DMS53 (cell line): ENCODE measurements around the gene ADSL.
A peak's percentile ranks its signal among the peaks of the same experiment; 100 is the strongest.

Experiments used
- DNase-seq: peaks from one replicate; lab custom pipeline; 2025; lab: John Stamatoyannopoulos, UW

Gene ADSL

DNA sequence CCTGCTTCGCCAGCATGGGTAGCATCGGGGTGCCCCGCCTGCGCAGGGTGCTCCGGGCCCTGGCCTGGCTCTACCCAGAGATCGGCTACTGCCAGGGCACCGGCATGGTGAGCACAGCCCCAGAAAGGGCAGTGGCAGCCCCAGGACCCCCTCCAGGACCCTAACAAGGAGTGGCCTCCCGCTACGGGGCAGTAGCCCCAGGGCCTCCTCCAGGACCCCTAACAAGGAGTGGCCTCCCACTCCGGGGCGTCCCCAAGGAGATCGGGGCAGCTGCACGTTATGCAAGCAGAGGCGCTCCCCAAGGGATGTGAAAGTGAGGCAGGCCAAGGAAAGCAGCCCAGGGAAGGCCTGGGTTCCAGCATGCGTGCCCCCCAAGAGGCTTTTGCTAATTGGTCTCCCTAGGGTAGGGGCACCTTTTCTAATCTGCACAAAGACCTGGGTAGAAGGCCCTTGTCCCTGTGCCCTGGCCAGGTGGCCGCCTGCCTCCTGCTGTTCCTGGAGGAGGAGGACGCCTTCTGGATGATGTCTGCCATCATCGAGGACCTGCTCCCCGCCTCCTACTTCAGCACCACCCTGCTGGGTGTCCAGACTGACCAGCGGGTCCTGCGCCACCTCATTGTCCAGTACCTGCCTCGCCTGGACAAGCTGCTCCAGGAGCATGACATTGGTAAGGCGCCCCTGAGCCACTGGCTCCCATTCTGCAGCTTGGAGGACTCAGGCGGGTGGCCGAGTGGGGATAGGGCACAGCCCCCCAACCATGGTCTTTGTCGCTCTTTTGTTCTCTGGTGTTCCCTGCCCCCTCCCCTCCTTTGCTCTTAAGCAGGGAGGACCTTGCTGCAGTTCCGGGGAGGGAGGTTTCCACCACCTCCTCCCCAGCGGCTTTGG, 59.1 kb downstream of the ADSL start:
- DNase-seq = no peak

DNA sequence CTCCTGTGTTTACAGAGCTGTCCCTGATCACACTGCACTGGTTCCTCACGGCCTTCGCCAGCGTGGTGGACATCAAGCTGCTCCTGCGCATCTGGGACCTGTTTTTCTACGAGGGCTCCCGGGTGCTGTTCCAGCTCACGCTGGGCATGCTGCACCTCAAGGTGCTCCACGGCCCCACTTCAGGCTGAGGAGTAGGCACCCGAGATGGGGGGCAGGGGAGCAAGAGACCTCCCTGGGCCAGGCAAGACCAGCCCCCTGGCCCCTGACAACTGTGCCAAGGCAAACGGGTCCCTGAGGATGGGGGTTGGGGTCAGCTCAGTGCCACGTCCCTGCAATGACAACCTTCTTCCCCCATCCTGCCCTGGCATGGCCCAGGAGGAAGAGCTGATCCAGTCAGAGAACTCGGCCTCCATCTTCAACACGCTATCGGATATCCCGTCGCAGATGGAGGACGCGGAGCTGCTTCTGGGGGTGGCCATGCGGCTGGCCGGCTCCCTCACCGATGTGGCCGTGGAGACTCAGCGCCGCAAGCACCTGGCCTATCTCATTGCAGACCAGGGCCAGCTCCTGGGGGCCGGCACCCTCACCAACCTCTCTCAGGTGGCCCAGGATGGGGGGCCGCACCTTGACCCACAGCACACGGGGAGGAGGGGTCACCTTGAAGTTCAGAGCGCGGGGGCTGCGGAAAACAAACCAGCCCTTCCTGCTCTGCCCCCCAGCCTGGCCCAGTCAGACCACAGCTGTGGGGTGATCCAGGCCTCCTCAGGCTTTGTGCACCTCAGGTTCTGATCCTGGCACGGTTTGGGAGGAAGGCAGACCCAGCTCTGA, 60.0 kb downstream of the ADSL start:
- no peak for DNase-seq

DNA sequence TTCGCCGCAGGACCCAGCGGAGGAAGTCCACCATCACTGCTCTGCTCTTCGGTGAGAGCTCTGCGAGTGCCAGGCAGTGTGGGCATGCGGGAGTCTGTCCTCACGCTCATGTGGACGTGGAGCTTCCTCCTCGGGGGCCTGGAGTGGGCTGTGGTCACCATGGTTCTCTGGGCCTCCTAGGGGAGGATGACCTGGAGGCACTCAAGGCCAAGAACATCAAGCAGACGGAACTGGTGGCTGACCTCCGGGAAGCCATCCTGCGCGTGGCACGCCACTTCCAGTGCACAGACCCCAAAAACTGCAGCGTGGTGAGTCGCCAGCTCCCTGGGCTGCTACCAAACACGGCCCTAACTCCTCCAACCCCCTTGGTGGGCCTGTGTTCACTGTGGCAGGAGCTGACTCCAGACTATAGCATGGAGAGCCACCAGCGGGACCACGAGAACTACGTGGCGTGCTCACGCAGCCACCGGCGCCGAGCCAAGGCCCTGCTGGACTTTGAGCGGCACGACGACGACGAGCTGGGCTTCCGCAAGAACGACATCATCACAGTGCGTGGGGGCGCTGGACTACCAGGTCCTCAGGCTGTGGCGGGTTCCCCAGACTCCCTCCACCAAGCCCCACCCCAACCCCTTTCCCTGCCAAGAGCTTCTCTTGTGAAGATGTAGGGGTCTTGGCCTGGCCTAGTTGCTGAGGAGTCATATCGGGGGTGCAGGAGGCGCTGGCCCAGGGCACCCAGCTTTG, 60.9 kb downstream of the ADSL start:
- no peak for DNase-seq

DNA sequence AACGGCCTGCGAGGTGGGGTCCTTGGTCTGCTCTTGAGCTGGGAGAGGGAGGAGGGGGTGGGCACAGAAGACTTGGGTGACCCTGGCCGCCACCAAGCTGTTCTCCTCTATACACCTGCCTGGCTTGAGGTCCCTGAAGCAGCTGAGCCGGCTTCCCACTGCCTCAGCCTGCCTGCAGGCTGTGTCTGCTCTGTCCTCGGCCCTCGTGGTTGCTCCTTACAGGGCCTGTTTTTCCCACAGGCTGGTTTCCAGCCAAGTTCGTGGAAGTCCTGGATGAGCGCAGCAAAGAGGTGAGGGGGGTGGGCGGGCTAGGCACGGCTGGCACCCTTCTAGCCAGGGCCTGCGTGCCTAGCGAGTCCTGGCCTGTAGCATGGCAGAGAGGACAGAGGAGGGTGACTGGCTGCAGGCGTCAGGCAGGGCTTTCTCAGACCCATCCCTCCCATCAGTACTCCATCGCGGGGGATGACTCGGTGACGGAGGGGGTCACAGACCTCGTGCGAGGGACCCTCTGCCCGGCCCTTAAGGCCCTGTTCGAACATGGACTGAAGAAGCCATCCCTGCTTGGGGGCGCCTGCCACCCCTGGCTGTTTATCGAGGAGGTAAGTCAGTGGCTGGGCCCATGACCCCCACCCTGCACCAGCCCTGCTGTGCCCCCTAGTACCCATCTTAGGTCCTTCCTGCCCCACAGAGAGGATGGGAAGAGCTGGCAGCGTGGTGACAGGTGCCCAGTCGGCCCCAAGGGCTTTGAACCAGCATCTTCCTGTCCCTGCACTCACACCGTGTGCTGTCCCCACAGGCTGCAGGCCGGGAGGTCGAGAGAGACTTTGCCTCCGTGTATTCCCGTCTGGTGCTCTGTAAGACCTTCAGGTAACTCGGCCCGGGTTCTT, 61.8 kb downstream of the ADSL start:
- no peak for DNase-seq

DNA sequence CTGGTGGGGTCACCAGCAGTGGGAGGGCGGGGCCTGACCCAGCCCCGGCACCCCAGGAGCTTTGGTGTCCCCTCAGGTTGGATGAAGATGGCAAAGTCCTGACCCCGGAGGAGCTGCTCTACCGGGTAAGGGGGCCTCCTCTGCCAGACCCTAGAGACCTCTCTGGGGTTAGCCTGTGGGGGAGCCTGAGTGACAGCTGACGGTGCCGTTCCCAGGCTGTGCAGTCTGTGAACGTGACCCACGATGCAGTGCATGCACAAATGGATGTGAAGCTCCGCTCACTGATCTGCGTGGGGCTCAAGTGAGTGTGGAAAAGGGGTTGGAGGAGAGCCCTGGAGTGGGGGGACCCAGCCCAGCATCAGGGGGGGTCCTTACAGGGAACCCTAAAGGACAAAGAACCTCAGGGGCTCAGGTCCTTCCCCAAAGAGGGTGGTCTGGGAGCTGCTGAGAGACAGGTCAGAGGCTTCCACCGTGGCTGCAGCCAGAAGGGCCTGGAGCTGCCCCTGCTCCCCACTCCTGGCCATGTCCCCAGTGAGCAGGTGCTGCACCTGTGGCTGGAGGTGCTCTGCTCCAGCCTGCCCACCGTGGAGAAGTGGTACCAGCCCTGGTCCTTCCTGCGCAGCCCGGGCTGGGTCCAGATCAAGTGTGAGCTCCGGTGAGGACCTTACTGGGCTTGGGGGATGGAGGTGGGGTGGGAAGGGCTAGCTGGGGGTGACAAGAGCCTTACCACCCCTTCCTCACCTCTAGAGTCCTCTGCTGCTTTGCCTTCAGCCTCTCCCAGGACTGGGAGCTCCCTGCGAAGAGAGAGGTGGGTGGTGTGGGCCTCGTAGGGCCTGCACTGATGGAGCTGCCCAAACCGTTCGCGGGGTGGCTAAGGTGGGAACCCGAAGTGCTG, 62.7 kb downstream of the ADSL start:
- no peak for DNase-seq

DNA sequence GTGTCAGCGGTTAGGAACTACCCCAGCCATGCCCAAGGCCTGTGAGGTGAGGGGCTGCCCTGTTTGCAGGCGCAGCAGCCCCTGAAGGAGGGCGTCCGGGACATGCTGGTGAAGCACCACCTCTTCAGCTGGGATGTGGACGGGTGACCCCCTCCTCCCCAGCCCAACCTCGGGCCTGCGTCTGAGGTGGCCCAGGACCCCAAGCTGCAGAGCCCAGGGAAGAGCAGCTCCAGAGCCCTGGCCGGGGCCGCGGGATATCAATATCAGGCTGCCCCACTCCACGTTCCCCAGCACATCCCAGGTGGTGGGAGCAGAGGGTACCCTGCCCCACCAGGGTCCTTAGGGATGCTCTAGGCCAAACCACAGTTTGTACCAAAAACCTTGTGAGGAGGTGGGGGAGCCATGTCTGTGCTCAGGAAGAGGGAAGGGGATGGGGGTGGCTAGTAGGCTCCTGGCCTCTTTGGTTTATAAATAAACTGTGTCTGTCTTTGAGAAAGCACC, 63.4 kb downstream of the ADSL start:
- no peak for DNase-seq

DNA sequence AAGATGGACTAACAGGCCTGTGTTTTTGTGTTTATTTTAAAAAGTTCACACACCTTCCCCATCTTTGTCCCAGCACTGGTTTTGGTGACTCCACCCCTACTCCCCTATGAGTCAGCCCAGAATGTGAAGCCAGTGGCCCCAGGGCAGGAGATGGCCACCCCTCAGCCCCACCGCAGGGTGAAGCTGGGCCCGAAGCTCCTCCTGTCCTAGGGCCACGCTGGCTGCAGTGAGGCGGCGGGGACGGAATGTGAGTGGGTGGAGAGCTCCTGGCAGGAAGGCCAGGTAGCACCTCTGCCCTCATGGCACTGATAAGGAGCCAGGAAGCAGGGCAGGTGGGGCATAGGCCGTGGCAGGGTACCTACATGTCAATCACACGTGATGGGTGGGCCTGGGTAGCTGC, 64.0 kb downstream of the ADSL start:
- no peak for DNase-seq

DNA sequence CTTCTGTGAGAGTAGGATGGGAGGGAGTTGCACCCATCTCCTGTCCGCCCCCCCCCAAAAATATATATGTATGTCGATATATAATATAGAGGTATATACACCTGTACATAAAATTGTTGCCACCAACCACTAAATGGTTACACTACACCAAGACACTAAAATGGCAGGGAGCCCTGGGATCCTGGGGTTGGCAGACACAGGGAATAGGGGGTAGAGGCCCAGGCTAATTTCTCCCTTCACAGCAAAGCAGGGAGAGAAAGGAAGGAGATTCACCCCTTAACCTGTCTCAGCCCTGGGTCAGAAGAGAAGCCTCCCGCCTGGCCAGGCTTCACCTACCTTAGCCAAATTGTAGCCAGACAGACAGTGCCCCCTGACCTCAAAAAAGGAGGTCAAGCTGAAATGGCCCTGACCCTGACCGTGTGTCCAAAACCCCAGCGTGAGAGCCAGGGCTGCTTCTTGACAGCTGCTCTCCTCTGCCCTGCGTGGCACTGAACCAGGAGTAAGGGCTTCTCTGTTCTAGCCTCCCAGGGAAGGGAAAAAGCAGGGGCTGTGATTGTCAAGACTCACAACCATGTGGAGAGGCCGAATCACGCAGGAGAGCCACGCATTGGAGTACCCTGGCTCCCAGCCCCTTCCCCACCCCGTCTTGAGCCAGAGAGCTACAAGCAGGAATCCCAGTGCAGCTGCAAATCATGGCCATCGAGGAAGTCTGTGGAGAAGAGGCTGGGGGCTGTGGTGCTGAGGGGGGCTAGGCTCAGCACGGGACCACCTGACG, 64.6 kb downstream of the ADSL start:
- no peak for DNase-seq

DNA sequence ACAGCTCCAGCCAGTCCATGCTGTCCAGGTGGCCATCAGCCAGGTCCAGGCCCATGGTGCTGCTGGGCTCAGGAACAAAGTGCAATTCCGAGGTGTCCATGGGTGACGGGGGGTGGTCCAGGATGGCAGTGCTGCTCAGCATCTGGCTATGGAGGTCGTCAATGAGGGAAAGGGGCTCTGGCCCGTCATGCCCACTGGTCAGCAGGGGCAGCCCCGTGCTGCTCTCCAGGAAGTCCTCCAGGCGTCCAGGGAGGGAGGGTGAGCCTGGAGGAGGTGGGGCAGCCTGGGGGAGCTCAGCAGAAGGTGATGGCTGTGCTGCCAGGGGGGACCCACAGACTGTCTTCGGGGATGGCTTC, 65.2 kb downstream of the ADSL start:
- no peak for DNase-seq

DNA sequence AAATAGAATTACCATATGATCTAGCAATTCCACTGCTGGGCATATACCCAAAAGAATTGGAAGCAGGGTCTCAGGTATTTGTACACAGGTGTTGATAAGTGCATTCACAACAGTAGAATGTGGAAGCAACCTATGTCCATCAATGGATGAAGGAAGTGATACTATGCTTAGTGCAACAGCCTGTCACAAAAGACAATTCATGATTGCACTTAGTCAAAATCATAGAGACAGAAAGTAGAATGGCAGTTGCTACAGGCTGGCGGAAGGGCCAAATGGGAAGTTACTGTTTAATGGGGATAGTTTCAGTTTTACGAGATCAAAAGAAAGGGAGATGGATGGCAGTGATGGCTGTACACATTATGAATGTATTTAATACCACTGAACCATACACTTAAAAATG, 66.1 kb downstream of the ADSL start:
- DNase-seq = no peak

DNA sequence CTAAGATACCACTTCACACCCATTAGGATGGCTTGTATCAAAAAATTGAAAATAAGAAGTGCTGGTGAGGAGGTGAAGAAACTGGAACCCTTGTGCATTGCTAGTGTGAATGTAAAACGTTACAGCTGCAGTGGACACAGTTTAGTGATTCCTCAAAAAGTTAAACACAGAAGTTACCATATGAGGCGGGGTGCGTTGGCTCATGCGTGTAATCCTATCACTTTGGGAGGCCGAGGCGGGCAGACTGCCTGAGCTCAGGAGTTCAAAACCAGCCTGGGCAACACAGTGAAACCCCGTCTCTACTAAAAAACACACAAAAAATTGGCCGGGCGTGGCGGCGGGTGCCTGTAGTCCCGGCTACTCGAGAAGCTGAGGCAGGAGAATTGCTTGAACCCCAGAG, 67.6 kb downstream of the ADSL start:
- no peak for DNase-seq

DNA sequence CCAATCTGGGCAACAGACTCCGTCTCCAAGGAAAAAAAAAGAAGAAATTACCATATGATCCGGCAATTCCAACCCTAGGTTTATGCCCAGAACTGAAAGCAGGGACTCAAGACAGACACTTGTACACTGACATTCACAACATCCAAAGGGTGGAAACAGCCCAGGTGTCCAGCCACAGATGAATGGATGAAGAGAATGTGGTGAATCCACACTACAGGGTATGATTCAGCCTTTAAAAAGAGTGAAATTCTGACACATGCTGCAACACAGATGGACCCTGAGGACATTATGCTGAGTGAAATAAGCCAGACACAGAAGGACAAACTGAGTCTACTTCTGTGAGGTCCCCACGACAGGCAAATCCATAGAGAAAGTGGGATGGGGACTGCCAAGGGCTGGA, 68.0 kb downstream of the ADSL start:
- DNase-seq = peak; percentile 11

DNA sequence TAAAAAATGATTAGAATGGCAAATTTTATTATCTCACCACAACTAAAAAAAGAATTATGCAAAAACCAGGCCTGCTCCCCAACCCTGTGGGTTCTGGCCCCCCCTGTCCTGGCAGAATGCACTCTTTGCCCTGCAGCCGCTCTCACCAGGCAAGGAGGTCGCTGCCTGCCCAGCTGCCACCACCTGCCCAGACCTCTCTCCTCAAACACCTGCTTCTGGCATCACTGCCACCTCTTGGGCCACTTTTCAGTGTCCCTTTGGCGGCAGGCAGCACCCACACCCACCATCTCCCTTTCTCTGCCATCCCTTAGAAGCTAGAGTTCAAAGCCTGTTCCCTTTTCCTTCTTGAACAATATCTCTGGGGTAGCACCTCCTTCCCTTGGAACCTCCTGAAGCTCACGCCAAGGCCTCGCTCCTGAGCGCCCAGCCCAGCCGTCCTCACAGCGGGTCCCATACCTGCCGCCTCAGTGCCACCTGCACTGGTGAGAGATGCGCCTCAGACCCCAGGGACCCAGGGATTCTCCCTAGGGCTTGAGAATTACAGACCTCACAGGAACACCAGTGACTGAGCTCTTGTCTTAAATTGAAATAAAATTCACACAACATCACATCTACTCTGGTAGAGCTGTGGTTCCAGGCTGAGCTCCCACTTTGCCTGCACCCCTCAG, 68.7 kb downstream of the ADSL start:
- peak; percentile 29 for DNase-seq

DNA sequence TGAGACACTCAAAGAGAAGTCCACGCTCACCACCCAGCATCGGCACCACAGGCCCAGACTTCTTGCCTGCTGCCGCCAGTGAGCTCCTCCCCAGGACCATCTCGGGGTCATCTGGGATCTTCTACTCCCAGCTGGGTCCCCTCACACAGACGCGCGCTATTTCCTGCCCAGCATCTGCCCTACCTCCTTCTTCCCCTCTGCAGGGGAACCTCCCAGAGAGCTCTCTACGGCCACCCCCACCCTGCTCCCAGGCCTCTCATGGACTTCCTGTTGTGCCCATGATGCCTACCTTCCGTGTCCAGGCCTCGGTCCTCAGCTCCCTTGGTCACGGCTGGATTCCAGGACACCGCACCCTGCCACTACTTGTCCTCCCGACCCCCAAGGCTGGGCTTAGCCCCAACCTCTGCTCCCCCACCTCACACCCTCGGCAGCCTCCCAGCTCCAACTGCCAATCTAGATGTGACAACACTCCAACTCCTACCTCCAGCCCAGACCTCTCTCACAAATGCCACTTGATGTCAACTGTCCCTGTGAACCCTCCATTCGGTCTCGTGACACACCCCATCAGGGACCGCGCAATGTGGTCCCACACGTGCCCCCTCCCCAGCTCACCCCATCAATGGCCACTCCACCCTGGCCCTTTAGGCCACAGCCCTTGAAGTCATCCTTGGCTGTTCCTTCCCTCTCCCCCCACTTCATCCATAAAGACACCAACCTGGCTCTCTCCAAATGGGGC, 69.4 kb downstream of the ADSL start:
- peak; percentile 14 for DNase-seq

DNA sequence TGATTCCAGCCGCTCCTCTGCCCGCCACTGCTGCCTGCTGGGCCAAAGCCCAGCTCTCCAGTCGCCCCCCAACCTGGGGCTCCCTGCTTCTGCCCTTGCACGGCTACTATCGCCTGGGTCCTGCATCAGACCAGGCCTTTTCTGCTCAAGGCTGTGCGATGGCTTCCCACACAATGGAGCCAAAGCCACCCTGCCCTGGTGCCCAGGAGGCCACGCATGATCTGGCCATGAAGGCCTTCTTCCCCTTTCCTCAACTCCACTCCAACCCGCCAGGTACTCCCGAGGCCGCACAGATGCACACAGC, 69.9 kb downstream of the ADSL start:
- DNase-seq = no peak

DNA sequence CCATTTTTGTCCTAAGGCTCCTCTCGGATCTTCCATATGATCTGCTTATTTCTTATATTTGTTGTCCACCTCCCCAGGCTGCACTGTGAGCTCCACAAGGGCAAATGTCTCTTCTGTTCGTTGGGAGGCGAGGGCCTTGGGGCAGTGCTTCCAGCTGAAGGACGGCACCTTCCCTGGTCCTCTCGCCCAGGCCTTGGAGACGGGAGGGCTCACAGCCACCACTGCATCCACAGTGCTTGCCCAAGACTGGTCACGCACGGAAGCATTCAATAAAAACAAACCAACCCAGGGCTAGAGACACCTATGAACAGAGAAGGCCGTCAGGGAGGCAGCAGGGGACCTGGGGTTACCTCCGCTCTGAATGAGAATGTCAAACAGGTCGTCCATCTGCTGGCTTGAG, 70.3 kb downstream of the ADSL start:
- DNase-seq = no peak

DNA sequence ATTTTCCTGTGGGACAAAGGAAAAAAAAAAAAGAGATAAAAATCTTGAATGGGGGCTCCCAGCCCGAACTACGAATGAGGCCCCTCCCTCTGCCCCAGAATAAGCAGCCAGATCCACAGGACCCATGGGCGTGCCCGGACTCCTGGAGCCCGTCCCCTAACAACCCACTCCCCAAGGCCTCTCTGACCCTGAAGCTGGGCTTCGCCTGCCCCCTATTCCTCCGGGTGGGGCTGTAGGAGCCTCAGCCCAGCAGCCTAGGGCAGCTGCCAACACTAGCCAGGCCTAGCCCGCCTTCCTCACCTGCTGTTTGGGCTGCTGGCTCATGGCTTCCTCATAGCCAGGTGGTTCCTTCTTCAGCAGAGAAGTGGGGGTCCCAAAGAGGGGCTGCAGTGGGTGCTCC, 70.7 kb downstream of the ADSL start:
- DNase-seq = no peak

DNA sequence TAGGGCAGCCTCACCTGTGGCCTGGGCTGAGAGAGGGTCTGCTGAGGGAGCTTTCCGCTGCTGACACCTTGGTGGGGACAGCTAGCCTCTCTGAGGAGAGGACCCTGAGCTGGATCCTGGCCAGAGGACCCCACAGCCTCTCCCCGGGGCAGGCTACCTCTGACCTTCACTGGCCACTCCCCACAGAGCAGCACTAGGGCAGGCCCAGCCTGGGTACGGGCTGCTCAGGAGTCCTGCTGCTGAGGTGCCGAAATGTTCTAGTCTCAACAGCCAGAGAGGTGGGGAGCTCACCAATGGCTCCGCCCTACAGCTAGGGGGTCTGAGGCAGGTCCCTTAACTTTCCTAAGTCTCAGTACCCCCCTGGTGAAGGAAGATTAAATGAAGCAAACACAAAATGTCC, 71.6 kb downstream of the ADSL start:
- no peak for DNase-seq
